Right lobe of liver (tissue), 4 donors: ENCODE results near the gene DUSP2.

Source experiments
- CTCF ChIP-seq, 4 donors: fragments of 200-600 bp in 3 of 4; fragments of 450-650 bp in 1 of 4; IDR thresholded peaks; one replicate each; pipeline versions ENCODE4 v1.5.1 to v1.8.0; 2016 to 2022; ENCODE audit warnings: antibody characterized with exemption in 4 of 4, mild to moderate bottlenecking in 2 of 4
- POLR2A ChIP-seq: fragments of 450-650 bp; IDR thresholded peaks from one replicate; pipeline ENCODE4 v1.6.1; 2017; ENCODE audit warnings: antibody characterized with exemption, mild to moderate bottlenecking
- donor health status: DM: no; HTN: no; CAD: no.
- donor health status: DM: no; HTN: no; CAD: no.
- donor health status: DM: no; HTN: yes; CAD: no.

- TF ChIP-seq CTCF (IDR thresholded peaks at IDR 0.05) (no peak), POLR2A (peak; percentile 43)
Observed at GRCh38 chr2:96148410-96149217, 3.4 kb upstream of the DUSP2 start.
